SH-SY5Y (cell line): Measurements from ENCODE around the gene PITPNM1.

ENCODE experiments used
- GATA2 ChIP-seq: IDR thresholded peaks from 2 replicates; pipeline ENCODE4 v1.6.1; 2011; ENCODE audit warnings: mild to moderate bottlenecking, low read depth, low read length
- GATA3 ChIP-seq: IDR thresholded peaks from 2 replicates; pipeline ENCODE4 v1.6.1; 2011; ENCODE audit warnings: low read depth, mild to moderate bottlenecking, low read length, moderate library complexity

DNA sequence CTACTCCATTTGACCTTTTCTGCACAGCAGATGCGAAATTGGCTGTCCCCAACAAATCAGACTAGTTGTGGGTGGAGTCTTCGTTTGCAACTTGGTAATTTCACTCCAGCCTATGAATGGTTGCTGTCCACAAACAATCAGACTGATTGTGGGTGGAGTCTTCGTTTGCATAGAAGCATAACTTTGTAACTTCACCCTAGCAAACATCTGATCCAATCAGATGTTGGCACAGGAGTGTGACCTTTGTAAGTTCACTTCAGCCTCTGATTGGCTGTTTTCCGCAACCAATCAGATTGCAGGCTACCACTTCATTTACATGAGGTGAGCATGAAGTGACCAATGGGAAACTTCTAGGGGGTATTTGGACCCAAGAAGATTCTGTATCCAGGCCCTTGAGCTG, 34.4 kb upstream of the PITPNM1 start:
- TF ChIP-seq GATA2 (no peak), GATA3 (no peak)
